Subcutaneous abdominal adipose tissue (tissue), 5 donors: ENCODE measurements around the gene STK32B.

Experiments used
- H3K27ac ChIP-seq: one replicate; pipeline ENCODE4 v1.7.0; 2013; ENCODE audit warnings: low read depth, mild to moderate bottlenecking, inconsistent platforms, low read length, moderate library complexity
- H3K27me3 ChIP-seq, 5 donors: one replicate each; pipeline ENCODE4 v1.7.0; 2013; ENCODE audit warnings: low read length in 5 of 5, inconsistent platforms in 1 of 5; ENCODE audit not compliant: control insufficient read depth in 5 of 5, insufficient read depth in 4 of 5
- H3K36me3 ChIP-seq, 5 donors: one replicate each; pipeline ENCODE4 v1.7.0; 2013; ENCODE audit warnings: low read length in 5 of 5; ENCODE audit not compliant: control insufficient read depth in 5 of 5, insufficient read depth in 5 of 5
- H3K4me1 ChIP-seq, 5 donors: one replicate each; pipeline ENCODE4 v1.7.0; 2013; ENCODE audit warnings: low read length in 5 of 5, mild to moderate bottlenecking in 3 of 5, moderate library complexity in 1 of 5; ENCODE audit not compliant: control insufficient read depth in 5 of 5, insufficient read depth in 5 of 5
- H3K4me3 ChIP-seq, 5 donors: one replicate each; pipeline ENCODE4 v1.7.0; 2013; ENCODE audit warnings: low read length in 5 of 5, low read depth in 1 of 5
- H3K9ac ChIP-seq, 5 donors: one replicate each; pipeline ENCODE4 v1.7.0; 2013; ENCODE audit warnings: low read length in 5 of 5, mild to moderate bottlenecking in 4 of 5, moderate library complexity in 3 of 5
- H3K9me3 ChIP-seq, 5 donors: one replicate each; pipeline ENCODE4 v1.7.0; 2013; ENCODE audit warnings: low read length in 5 of 5; ENCODE audit not compliant: control insufficient read depth in 5 of 5
- donor health status: healthy.
- donor health status: healthy.
- donor health status: healthy.
- donor health status: healthy.
- donor health status: healthy.

Gene STK32B

GRCh38 chr4:5370286-5370685 lies 319.0 kb downstream of the STK32B start:
- Histone ChIP-seq H3K9me3 (peaks cover 4 to 13% (median 9%) of the 10 kb centered on the region in 5 donors), H3K4me1 (no peaks in the 10 kb centered on the region), H3K27ac (no peak overlapping the region), H3K4me3 (no peak overlapping the region), H3K36me3 (no peaks in the 10 kb centered on the region), H3K9ac (no peak overlapping the region), H3K27me3 (no peaks in the 10 kb centered on the region)

- no peaks in the 10 kb centered on the region for H3K36me3 ChIP-seq
- no peaks in the 10 kb centered on the region for H3K27me3 ChIP-seq
- H3K27ac ChIP-seq, result no peak overlapping the region
- H3K9me3 ChIP-seq, result peaks cover 4 to 13% (median 9%) of the 10 kb centered on the region in 5 donors
- no peak overlapping the region for H3K9ac ChIP-seq
- H3K4me1 ChIP-seq, result no peaks in the 10 kb centered on the region
- no peak overlapping the region for H3K4me3 ChIP-seq
Measured at GRCh38 chr4:5371415-5372190, 320.3 kb downstream of the STK32B start.

- H3K9ac ChIP-seq, result no peak overlapping the region
- no peaks in the 10 kb centered on the region for H3K36me3 ChIP-seq
- H3K27ac ChIP-seq, result no peak overlapping the region
- no peak overlapping the region for H3K4me3 ChIP-seq
- H3K4me1 ChIP-seq, result no peaks in the 10 kb centered on the region
- peaks cover 4 to 13% (median 9%) of the 10 kb centered on the region in 5 donors for H3K9me3 ChIP-seq
- H3K27me3 ChIP-seq, result no peaks in the 10 kb centered on the region
Measured at GRCh38 chr4:5372198-5372597, 320.9 kb downstream of the STK32B start.

- H3K36me3 ChIP-seq, result no peaks in the 10 kb centered on the region
- no peaks in the 10 kb centered on the region for H3K4me1 ChIP-seq
- H3K4me3 ChIP-seq, result no peak overlapping the region
- H3K27ac ChIP-seq, result no peak overlapping the region
- no peaks in the 10 kb centered on the region for H3K27me3 ChIP-seq
- peaks cover 7 to 13% (median 11%) of the 10 kb centered on the region in 5 donors for H3K9me3 ChIP-seq
- H3K9ac ChIP-seq, result no peak overlapping the region
Measured at GRCh38 chr4:5373327-5373726, 322.0 kb downstream of the STK32B start.

- H3K4me3 ChIP-seq, result no peak overlapping the region
- peaks cover 7 to 13% (median 11%) of the 10 kb centered on the region in 5 donors for H3K9me3 ChIP-seq
- H3K36me3 ChIP-seq, result no peaks in the 10 kb centered on the region
- no peaks in the 10 kb centered on the region for H3K27me3 ChIP-seq
- H3K4me1 ChIP-seq, result no peaks in the 10 kb centered on the region
- H3K9ac ChIP-seq, result no peak overlapping the region
- H3K27ac ChIP-seq, result no peak overlapping the region
Measured at GRCh38 chr4:5374592-5374991, 323.3 kb downstream of the STK32B start.

- Histone ChIP-seq H3K27me3 (no peaks in the 10 kb centered on the region), H3K4me3 (no peak overlapping the region), H3K4me1 (no peaks in the 10 kb centered on the region), H3K27ac (no peak overlapping the region), H3K9me3 (peaks cover 7 to 13% (median 11%) of the 10 kb centered on the region in 5 donors), H3K9ac (no peak overlapping the region), H3K36me3 (no peaks in the 10 kb centered on the region)
Measured at GRCh38 chr4:5374994-5375393, 323.7 kb downstream of the STK32B start.

GRCh38 chr4:5376015-5376414 lies 324.7 kb downstream of the STK32B start:
- Histone ChIP-seq H3K9me3 (peaks cover 7 to 13% (median 11%) of the 10 kb centered on the region in 5 donors), H3K27ac (no peak overlapping the region), H3K9ac (no peak overlapping the region), H3K4me1 (no peaks in the 10 kb centered on the region), H3K4me3 (no peak overlapping the region), H3K36me3 (no peaks in the 10 kb centered on the region), H3K27me3 (no peaks in the 10 kb centered on the region)

- Histone ChIP-seq H3K9ac (no peak overlapping the region), H3K27ac (no peak overlapping the region), H3K36me3 (no peaks in the 10 kb centered on the region), H3K9me3 (peaks cover 7 to 13% (median 9%) of the 10 kb centered on the region in 5 donors), H3K4me1 (peaks cover 0 to 9% (median 0%) of the 10 kb centered on the region in 5 donors), H3K27me3 (no peaks in the 10 kb centered on the region), H3K4me3 (no peak overlapping the region)
Measured at GRCh38 chr4:5378002-5378401, 326.7 kb downstream of the STK32B start.

GRCh38 chr4:5379895-5380294 lies 328.6 kb downstream of the STK32B start:
- Histone ChIP-seq H3K4me1 (peaks cover 0 to 9% (median 0%) of the 10 kb centered on the region in 5 donors), H3K36me3 (no peaks in the 10 kb centered on the region), H3K4me3 (no peak overlapping the region), H3K9ac (no peak overlapping the region), H3K27ac (no peak overlapping the region), H3K27me3 (no peaks in the 10 kb centered on the region), H3K9me3 (peaks cover 0 to 4% (median 2%) of the 10 kb centered on the region in 5 donors)

GRCh38 chr4:5381961-5382441 lies 330.7 kb downstream of the STK32B start:
- H3K27ac ChIP-seq, result no peak overlapping the region
- no peak overlapping the region for H3K9ac ChIP-seq
- H3K36me3 ChIP-seq, result no peaks in the 10 kb centered on the region
- no peaks in the 10 kb centered on the region for H3K27me3 ChIP-seq
- H3K9me3 ChIP-seq, result peaks cover 0 to 4% (median 0%) of the 10 kb centered on the region in 5 donors
- H3K4me3 ChIP-seq, result no peak overlapping the region
- peaks cover 0 to 14% (median 7%) of the 10 kb centered on the region in 5 donors for H3K4me1 ChIP-seq
